ENCODE results near the gene MCUB. TPM values are rescaled to one million over a fixed set of nuclear protein-coding genes. Genes with fewer than 3 reads are reported as not detected.

The MCUB gene
- total and polyA plus RNA-seq, 4 donors: 1.3 to 4.9 (median 1.9) TPM

DNA sequence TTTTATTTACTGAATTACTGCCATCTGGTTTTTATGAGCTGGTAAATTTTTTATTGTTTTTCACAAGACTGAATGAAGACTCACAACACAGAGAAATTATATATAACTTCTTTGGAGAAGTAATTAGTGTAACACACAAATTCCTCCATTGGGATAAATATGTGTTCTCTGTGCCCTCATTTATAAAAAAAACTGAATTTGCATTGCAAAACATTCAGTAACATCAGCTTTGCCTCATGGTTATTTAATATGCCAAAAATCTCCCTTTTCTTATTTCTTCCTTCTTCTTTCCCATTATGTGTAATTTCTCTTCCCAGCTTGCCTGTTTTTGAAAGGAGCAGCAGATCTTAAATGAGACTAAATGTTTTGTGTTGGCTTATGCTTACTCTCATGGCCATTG lies 124.7 kb downstream of the MCUB start (continued):
- TF ChIP-seq TAF1 (conservative IDR thresholded peaks at IDR 0.05) (no peak), RAD21 (IDR thresholded peaks at IDR 0.05) (no peak), YY1 (IDR thresholded peaks at IDR 0.05) (no peak), RXRA (IDR thresholded peaks at IDR 0.05) (no peak)

- WGBS: 84% methylated on average over 6 of the region's 6 CpGs
- no peaks in the 10 kb centered on the region for H3K4me1 ChIP-seq (ENCODE audit: control insufficient read depth in 4 of 4, insufficient read depth in 4 of 4, low read length in 3 of 4)
- no peak for TF ChIP-seq HNF4A (conservative IDR thresholded peaks at IDR 0.05)
- no peak for TF ChIP-seq ATF3 (IDR thresholded peaks at IDR 0.05)
- TF ChIP-seq SP1 (IDR thresholded peaks at IDR 0.05): no peak
- no peak for TF ChIP-seq GABPA (IDR thresholded peaks at IDR 0.05 in 1 of 2, conservative IDR thresholded peaks at IDR 0.05 in 1 of 2)
- TF ChIP-seq RXRA (IDR thresholded peaks at IDR 0.05): no peak
- TF ChIP-seq JUND (IDR thresholded peaks at IDR 0.05): no peak
- TF ChIP-seq TAF1 (conservative IDR thresholded peaks at IDR 0.05): no peak
- TF ChIP-seq CTCF (IDR thresholded peaks at IDR 0.05; ENCODE audit: low read depth, low read length, missing input control): no peak
- TF ChIP-seq YY1 (IDR thresholded peaks at IDR 0.05): no peak
- TF ChIP-seq FOXA2 (IDR thresholded peaks at IDR 0.05): no peak
- no peak for TF ChIP-seq FOXA1 (IDR thresholded peaks at IDR 0.05)
- H3K9me3 ChIP-seq (ENCODE audit: control insufficient read depth in 4 of 4, low read length in 3 of 4): no peaks in the 10 kb centered on the region
- no peaks in the 10 kb centered on the region for H3K27me3 ChIP-seq (ENCODE audit: control insufficient read depth in 4 of 4, insufficient read depth in 4 of 4, low read length in 3 of 4)
- peaks cover 3 to 32% (median 29%) of the 10 kb centered on the region in 4 donors for H3K36me3 ChIP-seq (ENCODE audit: control insufficient read depth in 4 of 4, insufficient read depth in 3 of 4, low read depth in 1 of 4, low read length in 3 of 4)
- H3K27ac ChIP-seq (ENCODE audit: low read depth in 1 of 2, low read length in 2 of 2): no peak overlapping the region
- DNase-seq (ENCODE audit: low spot score): no peak
- no peak overlapping the region for H3K4me3 ChIP-seq (ENCODE audit: low read depth in 1 of 3, low read length in 3 of 3)
- H3K9ac ChIP-seq (ENCODE audit: low read depth in 1 of 2, low read length in 2 of 2): no peak overlapping the region
Observed at GRCh38 chr4:109690690-109691410, 130.8 kb downstream of the MCUB start.

DNA sequence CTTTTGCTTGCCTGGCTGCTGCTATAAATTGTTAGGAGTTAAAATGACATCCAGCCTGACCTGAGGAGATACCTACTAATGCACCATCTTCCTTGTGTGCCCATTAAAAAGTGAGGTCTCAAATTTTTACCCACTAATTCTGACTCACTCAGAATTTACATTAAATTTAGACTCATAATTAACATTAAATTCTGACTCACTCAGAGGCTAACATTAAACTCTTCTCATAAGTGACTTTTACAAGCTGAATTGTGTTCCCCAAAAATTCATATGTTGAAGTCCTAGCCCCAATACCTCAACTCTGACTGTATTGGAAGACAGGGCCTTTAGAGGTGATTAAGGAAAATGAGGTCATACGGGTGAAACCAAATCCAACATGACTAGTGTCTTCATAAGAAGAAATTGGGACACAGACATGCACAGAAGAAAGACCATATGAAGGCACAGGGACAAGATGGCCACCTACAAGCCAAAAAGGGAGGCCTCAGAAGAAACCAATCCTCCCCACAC lies 131.4 kb downstream of the MCUB start:
- H3K36me3 ChIP-seq (ENCODE audit: control insufficient read depth in 4 of 4, insufficient read depth in 3 of 4, low read depth in 1 of 4, low read length in 3 of 4): peaks cover 3 to 34% (median 32%) of the 10 kb centered on the region in 4 donors
- no peak for DNase-seq (ENCODE audit: low spot score)
- WGBS: 90% methylated on average over 1 of the region's 1 CpG

More for the DNA sequence above, 131.4 kb downstream of the MCUB start:
- no peak for TF ChIP-seq REST (IDR thresholded peaks at IDR 0.05)
- TF ChIP-seq FOXA1 (IDR thresholded peaks at IDR 0.05): no peak
- Histone ChIP-seq H3K4me1 (ENCODE audit: control insufficient read depth in 4 of 4, insufficient read depth in 4 of 4, low read length in 3 of 4) (no peaks in the 10 kb centered on the region), H3K9ac (ENCODE audit: low read depth in 1 of 2, low read length in 2 of 2) (no peak overlapping the region), H3K4me3 (ENCODE audit: low read depth in 1 of 3, low read length in 3 of 3) (no peak overlapping the region), H3K27ac (ENCODE audit: low read depth in 1 of 2, low read length in 2 of 2) (no peak overlapping the region), H3K9me3 (ENCODE audit: control insufficient read depth in 4 of 4, low read length in 3 of 4) (no peaks in the 10 kb centered on the region), H3K27me3 (ENCODE audit: control insufficient read depth in 4 of 4, insufficient read depth in 4 of 4, low read length in 3 of 4) (no peaks in the 10 kb centered on the region)
